ENCODE measurements around the gene DNMT1.
"Not testable (repeated sequence)": the region's sequence is repeated elsewhere in the genome, so short reads cannot be mapped to it uniquely, and the experiment has no call there.

Gene DNMT1

DNA sequence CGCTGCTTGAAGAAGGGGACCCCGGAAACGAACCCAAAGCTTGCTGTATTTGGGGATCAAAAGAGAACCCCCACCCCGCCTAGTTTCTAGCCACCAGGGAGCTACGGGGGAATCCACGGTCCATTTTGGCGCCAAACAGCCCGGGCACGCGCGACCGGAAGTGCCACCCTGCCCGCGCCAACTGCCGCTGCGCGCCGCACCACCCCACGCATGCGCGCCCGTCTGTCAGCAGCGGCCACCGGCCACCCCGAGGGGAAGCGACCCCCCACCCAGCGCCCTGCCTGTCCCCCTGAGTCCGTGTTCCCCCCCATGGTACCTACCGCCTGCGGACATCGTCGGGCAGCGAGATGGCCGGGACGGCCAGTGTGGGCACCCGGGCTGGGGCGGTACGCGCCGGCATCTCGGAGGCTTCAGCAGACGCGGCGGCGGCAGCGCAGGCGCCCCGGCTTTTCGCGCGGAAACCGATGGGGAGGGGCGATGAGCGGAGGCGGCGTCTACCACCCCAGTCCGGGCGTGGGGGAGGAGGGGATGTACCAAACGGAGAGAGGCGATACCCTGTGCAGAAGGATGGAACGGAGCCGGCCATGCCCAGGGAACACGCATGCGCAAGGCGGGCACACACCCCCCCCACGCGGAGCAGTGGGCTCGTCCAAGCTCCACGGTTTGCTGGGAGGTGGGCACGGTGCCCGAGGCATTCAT is at the start of gene DNMT1:
TSS of gene DNMT1 (minus strand) at position 454 of the 699 bp plus-strand sequence. CDS start at position 400, 54 bp downstream.
- DNase-seq (ENCODE audit: low spot score) = peak; percentile 96

DNA sequence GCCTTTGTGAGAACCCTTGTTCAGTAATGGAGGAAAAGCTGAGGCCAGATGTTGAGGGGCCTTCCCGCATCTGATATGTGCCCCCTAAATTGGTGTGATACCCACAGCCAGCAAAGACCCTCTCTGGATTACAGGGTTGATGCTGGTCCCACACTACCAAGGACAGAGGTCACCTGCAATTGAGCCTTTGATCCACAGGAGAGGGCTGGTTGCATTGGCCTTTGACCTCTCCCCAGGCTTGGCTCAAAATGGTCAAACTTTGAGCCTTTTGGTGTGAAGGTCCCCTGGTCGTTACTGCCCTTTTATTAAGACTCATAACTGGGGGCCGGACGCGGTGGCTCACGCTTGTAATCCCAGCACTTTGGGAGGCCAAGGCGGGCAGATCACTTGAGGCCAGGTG is 48.9 kb upstream of the DNMT1 start:
- DNase-seq (ENCODE audit: low spot score) = no peak

DNA sequence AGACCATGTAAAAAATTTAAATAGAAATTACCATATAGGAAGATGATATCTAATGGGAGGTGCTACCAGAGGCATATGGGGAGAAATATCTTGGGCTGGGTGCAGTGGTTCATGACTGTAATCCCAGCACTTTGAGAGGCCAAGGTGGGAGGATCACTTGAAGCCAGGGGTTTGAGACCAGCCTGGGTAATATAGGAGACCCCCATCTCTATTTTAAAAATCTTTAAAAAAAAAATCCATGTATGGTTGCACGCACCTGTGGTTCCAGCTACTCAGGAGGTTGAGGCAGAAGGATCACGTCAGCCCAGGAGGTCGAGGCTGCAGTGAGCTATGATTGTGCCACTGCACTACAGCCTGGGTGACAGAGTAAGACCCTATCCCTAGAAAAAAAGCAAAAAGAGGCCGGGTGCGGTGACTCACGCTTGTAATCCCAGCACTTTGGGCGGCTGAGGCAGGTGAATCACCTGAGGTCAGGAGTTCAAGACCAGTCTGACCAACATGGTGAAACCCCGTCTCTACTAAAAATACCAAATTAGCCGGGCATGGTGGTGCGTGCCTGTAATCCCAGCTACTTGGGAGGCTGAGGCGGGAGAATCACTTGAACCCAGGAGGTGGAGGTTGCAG is 47.2 kb upstream of the DNMT1 start:
- not testable (repeated sequence) for DNase-seq (ENCODE audit: low spot score)

DNA sequence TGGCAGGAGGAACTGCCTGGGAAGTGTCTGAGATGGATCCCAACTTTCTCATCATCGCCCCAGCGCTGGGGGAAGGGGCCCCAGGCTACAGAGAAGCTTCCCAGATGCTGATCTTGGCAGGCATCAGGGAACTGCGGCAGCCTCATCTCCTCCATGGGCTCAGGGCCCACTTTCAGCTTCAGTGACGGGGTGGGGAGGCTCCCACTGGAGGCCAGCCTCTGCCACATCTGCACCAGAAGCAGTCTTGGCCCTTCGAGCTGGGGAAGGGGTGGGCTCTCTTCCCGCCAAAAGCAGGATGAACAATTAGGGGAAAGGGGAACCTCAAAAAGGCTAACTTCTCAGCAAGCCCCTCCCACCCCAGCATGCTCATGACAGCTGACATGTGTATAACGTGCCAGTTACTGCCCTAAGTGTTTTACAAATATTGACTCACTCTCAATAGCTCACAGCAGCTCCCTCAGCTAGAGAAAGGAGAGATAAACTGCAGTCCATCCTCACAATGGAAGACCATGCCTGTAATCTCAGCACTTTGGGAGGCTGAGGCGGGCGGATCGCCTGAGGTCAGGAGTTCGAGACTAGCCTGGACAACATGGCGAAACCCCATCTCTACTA is 43.5 kb upstream of the DNMT1 start:
- DNase-seq (ENCODE audit: low spot score) = no peak

DNA sequence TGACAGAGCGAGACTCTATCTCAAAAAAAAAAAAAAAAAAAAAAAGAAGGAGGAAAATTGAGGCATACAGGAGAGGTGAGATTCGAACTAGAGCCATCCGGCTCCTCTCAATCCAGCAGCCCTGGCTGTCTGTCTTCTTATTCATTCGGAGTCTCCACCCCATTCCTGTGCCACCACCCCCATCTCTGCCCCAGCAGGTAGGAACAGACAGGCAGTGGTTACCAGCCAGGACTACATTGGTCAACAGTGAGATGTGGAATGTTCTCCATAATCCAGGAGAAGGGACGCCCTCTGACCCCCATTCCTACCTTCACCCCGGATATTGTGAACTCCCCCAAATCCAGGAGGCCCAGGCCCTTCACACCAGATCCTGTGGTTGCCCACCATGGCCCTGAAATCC is 42.9 kb upstream of the DNMT1 start:
- DNase-seq (ENCODE audit: low spot score) = no peak

DNA sequence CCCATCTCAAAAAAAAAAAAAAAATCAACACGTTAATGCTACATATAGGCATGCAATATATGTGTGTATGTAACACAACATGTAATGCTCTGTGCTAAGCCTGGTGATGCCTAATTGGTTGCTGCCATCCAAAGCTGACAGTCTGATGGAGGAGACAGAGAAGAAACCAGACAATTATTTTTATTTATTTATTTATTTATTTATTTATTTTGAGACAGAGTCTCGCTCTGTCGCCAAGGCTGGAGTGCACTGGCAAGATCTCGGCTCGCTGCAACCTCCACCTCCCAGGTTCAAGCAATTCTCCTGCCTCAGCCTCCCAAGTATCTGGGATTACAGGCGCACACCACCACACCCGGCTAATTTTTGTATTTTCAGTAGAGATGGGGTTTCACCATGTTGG is 40.7 kb upstream of the DNMT1 start:
- not testable (repeated sequence) for DNase-seq (ENCODE audit: low spot score)

DNA sequence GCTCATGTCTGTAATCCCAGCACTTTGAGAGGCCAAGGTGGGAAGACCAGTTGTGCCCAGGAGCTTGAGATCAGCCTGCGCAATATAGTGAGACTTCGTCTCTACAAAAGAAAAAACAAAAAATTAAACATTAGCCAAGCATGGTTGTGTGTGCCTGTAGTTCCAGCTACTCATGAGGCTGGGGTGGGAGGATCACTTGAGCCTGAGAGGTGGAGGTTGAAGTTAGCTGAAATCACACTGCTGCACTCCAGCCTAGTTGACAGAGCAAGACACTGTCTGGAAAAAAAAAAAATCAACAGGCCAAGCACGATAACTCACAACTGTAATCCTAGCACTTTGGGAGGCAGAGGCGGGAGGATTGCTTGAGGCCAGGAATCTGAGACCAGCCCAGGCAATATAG is 40.2 kb upstream of the DNMT1 start:
- DNase-seq (ENCODE audit: low spot score) = no peak

DNA sequence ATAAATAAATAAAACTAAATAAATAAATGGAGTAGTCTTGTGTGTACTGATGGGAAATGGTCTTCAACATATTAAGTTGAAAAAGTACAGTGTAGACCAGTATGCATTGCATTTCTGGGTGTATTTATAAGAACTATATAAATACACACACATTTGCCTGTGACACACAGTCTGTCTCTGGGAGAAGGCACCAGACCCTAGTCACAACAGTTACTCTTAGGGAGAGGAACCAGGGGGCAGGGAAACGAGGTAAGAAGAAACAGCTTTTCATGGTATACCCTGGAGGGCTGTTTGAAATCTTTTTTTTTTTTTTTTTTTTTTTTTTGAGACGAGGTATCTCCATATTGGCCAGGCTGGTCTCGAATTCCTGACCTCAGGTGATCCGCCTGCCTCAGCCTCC is 39.2 kb upstream of the DNMT1 start:
- DNase-seq (ENCODE audit: low spot score) = no peak

DNA sequence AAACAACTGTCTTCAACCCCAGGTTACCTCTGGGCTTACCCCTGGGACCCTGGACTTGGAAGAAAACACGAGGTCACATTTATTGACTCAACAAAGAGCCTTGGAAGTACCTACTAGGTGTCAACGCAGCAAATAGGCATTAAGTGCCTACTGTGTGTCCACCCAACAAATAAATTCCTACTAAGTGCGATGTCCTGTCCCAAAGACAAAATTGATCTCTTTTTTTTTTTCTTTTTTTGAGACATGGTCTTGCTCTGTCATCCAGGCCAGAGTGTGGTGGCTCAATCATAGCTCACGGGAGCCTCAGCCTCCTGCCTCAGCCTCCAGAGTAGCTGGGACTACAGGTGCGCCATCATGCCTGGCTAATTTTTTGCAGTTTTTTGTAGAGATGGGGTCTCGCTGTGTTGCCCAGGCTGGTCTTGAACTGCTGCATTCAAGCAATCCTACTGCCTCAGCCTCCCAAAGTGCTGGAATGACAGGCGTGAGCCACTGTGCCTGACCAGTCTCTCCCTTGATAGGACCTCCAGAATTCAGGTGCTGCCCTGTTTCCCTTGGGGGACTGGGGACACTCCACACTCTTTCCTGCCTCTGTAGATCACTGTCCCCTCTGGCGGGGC is 37.0 kb upstream of the DNMT1 start:
- DNase-seq (ENCODE audit: low spot score) = no peak

DNA sequence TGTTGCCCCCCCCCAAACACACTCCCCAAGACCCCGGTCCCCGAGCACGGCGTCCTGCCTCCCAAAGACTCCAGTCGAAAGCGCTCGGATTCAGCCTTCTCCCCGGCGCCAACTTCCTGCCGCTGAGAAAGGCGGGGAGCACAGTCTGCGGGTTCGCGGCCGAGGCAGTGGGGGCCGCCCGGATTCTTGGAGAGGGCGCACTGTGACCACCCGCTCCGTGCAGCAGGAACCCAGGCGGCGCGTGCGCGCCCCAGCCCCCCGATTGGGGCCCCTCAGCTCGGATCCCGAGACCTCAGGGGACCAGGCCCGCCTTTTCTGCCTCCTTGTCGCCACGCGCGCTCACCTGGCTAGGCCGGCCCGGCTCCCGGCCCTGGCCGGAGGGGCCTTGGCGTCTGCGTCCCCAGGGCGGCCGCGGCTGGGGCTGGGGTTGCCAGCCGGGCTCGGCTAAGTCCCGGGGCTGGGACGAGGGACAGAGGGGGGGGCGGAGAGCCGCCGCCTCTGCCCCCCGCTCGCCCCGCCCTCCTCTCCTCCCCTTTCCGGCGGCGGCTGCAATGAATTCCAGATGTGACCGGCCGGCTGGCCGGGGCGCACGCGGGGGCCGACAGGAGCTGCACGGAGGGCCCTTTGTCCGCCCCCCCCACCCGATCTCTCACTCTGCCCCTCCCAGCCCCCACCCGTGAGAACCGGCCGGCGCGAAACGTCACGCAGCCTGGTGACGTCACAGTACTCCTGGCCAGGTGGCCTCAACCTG is 36.3 kb upstream of the DNMT1 start, which contains the start of gene S1PR2:
TSS of gene S1PR2 (minus strand) at position 471 of the 751 bp plus-strand sequence. CDS start 6,426 bp downstream, outside the sequence.
- peak; percentile 64 for DNase-seq (ENCODE audit: low spot score)

DNA sequence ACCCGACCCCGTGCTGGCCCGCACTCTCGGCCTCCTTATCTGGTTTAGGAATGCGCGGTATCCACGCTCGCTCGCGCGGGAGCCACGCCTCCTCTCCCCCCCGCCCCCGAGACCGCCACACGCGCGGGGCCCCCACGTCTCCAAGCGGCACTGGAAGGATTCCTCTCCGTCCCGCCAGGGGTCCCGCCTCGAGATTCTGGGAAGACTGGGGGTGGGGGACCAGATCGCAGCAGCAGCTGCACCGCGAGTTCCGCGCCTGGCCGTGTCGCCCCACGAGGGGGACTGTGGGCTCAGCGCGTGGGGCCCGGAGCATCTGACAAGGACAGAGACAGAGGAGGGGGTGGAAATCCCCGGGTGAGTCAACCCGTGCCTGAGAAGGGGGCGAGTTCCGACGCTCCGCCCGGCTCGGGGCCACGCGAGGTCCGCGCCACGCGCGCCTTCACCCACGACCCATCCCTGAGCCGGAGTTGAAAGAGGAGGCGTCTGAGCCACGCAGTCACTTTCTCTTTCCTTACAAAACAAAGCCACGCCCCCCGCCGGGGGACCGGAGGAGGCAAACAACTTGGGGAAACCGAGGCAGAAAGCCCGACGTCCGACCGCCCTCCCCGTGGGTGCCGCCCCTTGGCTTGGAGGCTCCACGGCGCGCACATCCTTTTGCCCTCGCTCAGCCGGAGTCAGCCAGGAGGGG is 35.6 kb upstream of the DNMT1 start:
- DNase-seq (ENCODE audit: low spot score) = no peak

DNA sequence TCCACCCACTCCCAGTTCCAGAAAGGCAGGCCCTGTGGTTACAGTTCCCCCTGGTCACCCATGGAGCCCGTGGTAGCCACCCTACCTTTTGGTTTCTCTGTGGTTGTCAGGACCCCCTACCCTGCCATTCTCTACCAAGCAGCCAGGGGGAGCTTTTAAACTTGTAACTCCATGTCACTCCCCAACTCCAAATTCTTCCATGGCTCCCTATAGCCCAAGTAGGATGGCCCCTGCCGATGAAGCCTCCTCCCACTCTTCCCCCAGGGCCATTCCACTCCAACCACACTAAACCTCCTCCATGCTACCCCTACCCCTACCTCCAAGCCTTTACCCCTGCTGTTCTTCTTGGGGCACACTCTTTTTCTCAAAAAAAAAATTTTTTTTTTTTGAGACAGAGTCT is 34.2 kb upstream of the DNMT1 start:
- no peak for DNase-seq (ENCODE audit: low spot score)

DNA sequence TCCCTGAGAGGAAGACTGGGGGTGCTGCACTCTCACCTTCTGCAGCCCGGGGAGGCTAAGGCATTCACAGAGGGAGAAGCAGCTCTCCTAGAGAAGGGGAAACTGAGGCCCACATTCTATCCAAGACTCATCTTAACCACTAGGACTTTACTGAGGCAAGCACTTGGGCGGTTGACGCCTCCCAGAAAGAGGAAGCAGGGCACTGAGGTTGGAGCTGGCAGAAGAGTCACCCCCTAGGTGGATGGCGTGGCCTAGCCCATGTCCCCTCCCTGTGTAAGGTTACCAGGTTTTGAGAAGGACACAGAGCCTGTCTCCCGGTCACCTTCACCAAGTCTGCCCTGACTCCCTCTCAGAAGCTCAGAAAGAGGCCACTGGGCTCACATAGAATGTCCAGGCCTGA is 33.6 kb upstream of the DNMT1 start:
- DNase-seq (ENCODE audit: low spot score) = no peak

DNA sequence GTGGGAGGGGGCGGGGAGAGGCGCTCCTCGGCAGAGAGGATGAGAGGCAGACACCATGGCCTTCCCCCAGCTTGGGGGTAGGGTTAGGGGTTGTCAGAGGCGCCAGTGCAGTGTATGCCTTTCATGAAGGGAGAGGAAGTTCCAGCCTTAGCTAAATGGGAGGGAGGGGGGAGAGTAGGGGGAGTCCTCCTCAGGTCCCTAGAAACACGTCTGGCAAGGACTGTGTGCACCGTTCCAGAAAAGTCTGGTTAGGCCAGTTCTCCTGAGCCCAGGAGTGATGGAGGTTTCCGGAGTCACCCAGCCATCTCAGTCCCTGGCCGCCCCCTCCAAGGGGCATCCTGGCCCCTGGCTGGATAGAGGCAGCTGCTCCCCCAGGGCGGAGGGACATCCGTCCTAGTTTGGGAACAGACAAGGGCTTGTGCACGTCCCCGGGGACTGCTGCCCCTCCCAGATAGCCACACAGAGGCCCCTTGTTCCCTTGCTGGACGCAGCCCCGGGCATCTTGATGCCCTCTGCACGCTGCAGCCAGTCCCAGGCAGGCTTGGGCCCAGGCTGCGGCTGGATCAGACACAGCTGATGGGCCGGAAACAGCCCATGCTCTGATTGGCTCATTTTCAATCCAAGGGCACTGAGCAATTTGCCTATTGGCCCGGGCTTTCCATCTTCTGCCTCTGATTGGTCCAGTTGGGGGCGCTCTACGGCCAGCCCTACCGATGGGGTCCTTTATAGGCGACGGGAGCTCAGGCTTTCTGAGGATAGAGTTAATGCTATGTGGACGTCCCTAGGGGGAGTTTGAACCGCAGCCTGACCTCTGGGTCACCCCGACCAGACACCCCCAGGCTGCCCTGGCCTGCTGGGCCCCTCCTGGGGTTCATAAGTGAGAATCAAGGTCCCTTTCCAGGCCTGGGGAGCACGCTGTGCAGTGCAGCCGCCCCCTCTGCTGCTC is 32.5 kb upstream of the DNMT1 start:
- DNase-seq (ENCODE audit: low spot score) = no peak

DNA sequence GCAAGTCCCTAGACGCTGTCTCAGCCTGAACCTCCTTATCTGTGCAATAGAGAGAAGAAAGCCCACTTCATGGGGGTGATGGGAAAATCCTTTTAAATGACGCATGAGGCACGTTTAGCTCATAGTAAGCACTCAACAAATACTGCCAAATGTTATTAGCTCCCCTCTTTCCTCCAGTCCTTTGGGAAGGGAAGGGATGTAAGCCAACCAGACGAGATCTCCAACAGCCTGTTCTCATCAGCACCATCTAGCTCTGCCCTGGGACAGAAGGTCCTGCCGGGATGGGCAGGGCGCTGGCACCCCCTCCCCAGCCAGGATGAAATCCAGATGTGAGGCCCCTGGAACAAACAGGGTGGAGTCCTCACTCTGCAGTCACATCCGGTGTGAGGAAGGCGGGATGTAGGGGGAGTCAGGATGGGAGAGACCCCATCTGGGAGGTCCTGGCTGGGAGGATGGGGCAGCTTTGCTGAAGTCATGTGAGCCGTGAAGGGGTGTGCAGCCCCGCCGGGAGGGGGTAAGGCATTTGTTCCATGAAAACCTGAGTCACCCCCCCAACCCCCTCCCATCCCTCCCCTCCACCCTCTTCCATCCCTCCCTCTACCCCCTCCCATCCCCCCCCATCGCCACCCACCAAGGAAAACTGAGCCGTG is 31.7 kb upstream of the DNMT1 start:
- DNase-seq (ENCODE audit: low spot score) = no peak

DNA sequence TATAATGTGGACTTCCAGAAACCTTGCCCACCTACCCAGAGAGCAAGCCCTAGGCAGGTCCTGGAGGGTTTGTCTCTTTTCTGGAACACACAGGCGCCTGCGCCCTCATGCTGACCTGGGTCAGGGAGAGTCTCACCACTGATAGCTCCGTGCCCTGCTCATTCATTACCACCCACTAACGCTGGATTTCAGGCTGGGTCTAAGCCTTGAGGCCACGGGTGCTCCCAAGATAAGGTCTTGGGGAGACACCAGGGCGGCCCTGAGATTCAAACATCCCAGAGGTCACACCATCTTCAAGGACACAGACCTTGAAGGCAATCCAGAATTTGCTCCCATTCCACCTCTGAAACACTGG is 31.2 kb upstream of the DNMT1 start:
- no peak for DNase-seq (ENCODE audit: low spot score)

DNA sequence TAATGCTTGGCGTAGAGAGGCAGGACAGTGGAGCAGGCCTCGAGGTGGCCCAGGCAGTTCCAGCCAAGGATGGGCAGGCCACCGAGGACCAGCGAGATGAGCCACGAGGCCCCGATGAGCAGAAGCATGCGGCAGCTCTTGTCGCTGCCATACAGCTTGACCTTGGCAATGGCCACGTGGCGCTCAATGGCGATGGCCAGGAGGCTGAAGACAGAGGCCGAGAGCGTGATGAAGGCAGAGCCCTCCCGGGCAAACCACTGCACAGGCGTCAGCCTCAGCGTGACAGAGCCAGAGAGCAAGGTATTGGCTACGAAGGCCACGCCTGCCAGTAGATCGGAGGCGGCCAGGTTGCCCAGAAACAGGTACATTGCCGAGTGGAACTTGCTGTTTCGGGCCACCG is 29.6 kb upstream of the DNMT1 start:
- no peak for DNase-seq (ENCODE audit: low spot score)

DNA sequence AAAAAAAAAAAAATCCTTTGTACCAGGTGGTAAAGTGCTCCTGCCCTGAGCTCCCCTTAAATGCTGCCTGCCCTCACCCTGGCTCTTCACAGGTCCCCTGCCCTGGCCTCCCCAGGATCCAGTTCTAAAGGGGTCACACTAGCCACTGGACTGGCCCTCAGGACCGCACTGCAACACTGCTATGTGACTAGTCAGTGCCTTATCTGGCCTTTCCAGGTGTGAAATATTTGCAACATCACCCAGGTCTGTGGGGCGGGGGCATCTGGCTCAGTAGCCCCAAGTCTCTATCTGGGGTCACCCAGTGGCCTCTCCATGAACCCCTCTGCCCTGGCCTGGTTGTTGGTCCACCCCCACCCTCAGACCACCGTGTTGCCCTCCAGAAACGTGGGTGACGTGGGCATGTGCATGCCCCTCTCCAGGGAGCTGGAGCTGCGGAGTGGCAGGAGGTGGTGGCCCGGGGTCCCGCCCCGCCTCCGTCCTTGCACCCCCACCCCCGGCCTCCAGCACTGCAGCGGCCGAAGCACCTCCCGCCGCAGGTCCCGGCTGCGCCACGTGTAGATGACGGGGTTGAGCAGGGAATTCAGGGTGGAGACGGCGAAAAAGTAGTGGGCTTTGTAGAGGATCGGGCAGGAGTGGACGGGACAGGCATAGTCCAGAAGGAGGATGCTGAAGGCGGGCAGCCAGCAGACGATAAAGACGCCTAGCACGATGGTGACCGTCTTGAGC is 28.9 kb upstream of the DNMT1 start:
- no peak for DNase-seq (ENCODE audit: low spot score)

DNA sequence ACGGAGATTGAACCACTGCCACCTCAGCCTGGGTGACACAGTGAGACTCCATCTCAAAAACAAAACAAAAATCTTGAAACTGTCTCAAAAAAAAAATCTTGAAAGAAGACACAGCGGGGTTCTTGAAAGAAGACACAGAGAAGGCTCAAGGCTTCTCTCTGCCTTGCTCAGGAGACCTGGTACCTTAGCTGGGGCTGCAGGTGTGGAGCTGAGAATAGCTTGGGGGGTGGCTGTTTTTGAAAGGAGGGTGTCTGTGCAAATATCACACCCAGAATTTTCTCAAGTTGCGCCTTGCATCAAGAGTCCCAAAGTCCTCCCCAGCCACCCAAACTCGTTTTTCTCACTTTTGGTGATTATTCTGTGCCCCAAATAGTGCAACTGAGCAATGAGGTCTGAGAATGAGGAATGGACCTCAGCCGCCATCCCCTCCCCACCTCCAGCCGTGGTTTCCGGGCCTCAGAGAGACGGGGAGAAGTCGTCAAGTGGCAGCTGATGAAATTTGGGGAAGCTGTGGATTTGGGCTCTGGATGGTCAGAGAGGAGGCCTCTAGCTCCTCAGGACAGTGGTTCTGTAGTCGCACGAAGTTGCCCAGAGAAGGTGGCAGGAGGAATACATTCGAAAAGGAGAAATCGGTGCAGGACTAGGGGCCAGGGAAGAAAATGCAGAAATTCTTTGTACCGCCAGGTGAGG is 27.6 kb upstream of the DNMT1 start:
- no peak for DNase-seq (ENCODE audit: low spot score)

All from kidney tubule cell (primary cell).